SK-N-SH (cell line): ENCODE measurements around the gene LGR4.

ENCODE experiments used
- GATA2 ChIP-seq: sonication (generic); formaldehyde crosslinking; IDR thresholded peaks from 2 replicates; pipeline ENCODE4 v1.5.0; 2020; ENCODE audit warnings: mild to moderate bottlenecking, missing genetic modification reagents
- JUND ChIP-seq: IDR thresholded peaks from 2 replicates; pipeline ENCODE4 v1.4.0; 2012
- SIN3A ChIP-seq: IDR thresholded peaks from 2 replicates; pipeline ENCODE4 v1.6.1; 2012; ENCODE audit warnings: low read depth, mild to moderate bottlenecking, low read length, moderate library complexity, borderline replicate concordance
- SMC3 ChIP-seq: IDR thresholded peaks from 2 replicates; pipeline ENCODE4 v1.6.1; 2012; ENCODE audit warnings: low read depth, low read length, improper control_type of control experiment
- TEAD4 ChIP-seq: IDR thresholded peaks from 2 replicates; pipeline ENCODE4 v1.4.0; 2012; ENCODE audit warnings: mild to moderate bottlenecking, borderline replicate concordance; ENCODE audit not compliant: insufficient read depth
- TF ChIP-seq, protein P1 (sequence below): fragments of 200-600 bp; sonication (generic); IDR thresholded peaks from 2 replicates; pipeline ENCODE4 v1.6.1; 2017; ENCODE audit warnings: antibody characterized with exemption, mild to moderate bottlenecking, moderate library complexity
- TF ChIP-seq, protein P2 (sequence below): fragments of 150-350 bp; IDR thresholded peaks from 2 replicates; pipeline ENCODE4 v1.6.1; 2017; ENCODE audit warnings: antibody characterized with exemption, low read length, low read depth, borderline replicate concordance

DNA sequence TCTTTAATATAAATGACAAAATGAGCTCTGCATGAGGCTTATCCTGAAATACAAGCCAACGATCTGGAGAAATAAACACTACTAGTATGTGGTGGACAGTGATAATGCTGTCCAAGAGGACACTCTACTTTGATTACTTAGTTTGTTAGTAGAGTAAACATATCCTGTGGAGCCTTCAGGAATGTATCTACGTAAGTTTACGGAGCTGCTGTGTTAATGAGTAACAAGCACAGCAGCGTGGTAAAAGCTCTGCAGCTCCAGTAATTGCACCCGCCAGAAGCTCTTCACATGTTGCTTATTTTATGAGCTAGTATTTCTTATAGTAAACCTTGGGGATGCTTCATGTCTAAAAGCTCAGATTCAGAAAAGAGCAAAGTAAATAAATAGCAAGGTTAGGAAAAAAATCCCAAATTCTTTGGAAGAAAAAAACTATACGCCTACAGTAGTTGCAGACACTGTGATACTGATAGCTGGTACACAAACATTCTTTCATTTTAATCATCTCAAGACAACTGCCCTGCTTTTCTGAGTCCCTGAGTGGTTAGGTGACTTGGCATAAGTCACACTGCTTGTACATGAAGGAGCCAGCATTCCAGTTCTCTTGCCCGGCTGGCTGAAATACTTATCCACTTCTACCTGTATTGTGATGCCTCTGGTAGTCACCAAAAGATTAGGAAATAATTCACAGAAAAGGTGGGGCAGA is 76.9 kb downstream of the LGR4 start:
- TF ChIP-seq JUND (no peak), SIN3A (no peak), GATA2 (CRISPR knock-in tag) (no peak), SMC3 (no peak), TEAD4 (no peak)
- TF ChIP-seq, protein P1, sequence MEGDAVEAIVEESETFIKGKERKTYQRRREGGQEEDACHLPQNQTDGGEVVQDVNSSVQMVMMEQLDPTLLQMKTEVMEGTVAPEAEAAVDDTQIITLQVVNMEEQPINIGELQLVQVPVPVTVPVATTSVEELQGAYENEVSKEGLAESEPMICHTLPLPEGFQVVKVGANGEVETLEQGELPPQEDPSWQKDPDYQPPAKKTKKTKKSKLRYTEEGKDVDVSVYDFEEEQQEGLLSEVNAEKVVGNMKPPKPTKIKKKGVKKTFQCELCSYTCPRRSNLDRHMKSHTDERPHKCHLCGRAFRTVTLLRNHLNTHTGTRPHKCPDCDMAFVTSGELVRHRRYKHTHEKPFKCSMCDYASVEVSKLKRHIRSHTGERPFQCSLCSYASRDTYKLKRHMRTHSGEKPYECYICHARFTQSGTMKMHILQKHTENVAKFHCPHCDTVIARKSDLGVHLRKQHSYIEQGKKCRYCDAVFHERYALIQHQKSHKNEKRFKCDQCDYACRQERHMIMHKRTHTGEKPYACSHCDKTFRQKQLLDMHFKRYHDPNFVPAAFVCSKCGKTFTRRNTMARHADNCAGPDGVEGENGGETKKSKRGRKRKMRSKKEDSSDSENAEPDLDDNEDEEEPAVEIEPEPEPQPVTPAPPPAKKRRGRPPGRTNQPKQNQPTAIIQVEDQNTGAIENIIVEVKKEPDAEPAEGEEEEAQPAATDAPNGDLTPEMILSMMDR, result no peak
- TF ChIP-seq, protein P2, sequence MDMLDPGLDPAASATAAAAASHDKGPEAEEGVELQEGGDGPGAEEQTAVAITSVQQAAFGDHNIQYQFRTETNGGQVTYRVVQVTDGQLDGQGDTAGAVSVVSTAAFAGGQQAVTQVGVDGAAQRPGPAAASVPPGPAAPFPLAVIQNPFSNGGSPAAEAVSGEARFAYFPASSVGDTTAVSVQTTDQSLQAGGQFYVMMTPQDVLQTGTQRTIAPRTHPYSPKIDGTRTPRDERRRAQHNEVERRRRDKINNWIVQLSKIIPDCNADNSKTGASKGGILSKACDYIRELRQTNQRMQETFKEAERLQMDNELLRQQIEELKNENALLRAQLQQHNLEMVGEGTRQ, result no peak
